Left forelimb (tissue), 1 donor: ENCODE measurements around the gene POM121C.
"Not testable (repeated sequence)": the region's sequence is repeated elsewhere in the genome, so short reads cannot be mapped to it uniquely, and the experiment has no call there.

Experiments
- DNase-seq: peaks from one replicate; pipeline ENCODE4 v3.0.0-alpha.2; 2018; ENCODE audit warnings: low spot score

POM121C gene

GRCh38 chr7:75423481-75423880, 62.6 kb downstream of the POM121C start:
- DNase-seq, result not testable (repeated sequence)

- not testable (repeated sequence) for DNase-seq
Measured at GRCh38 chr7:75421798-75422710, 64.0 kb downstream of the POM121C start.

- not testable (repeated sequence) for DNase-seq
Measured at GRCh38 chr7:75420152-75420551, 65.9 kb downstream of the POM121C start.

- DNase-seq, result not testable (repeated sequence)
Measured at GRCh38 chr7:75419693-75420092, 66.4 kb downstream of the POM121C start.

- DNase-seq, result not testable (repeated sequence)
Measured at GRCh38 chr7:75419210-75419609, 66.9 kb downstream of the POM121C start.

- not testable (repeated sequence) for DNase-seq
Measured at GRCh38 chr7:75418292-75418858, 67.7 kb downstream of the POM121C start.

GRCh38 chr7:75416787-75417186, 69.3 kb downstream of the POM121C start:
- DNase-seq, result not testable (repeated sequence)

GRCh38 chr7:75415829-75416373, 70.2 kb downstream of the POM121C start:
- DNase-seq, result not testable (repeated sequence)

GRCh38 chr7:75415428-75415817, 70.7 kb downstream of the POM121C start:
- not testable (repeated sequence) for DNase-seq

- DNase-seq, result not testable (repeated sequence)
Measured at GRCh38 chr7:75414708-75415427, 71.2 kb downstream of the POM121C start.

- DNase-seq, result not testable (repeated sequence)
Measured at GRCh38 chr7:75414204-75414603, 71.9 kb downstream of the POM121C start.

- DNase-seq, result not testable (repeated sequence)
Measured at GRCh38 chr7:75410823-75411173, 75.3 kb downstream of the POM121C start.

GRCh38 chr7:75409880-75410822, 75.9 kb downstream of the POM121C start:
- not testable (repeated sequence) for DNase-seq

GRCh38 chr7:75404663-75405062, 81.4 kb downstream of the POM121C start:
- DNase-seq, result not testable (repeated sequence)

- DNase-seq, result not testable (repeated sequence)
Measured at GRCh38 chr7:75403455-75404443, 82.3 kb downstream of the POM121C start.

- DNase-seq, result not testable (repeated sequence)
Measured at GRCh38 chr7:75400575-75400974, 85.5 kb downstream of the POM121C start.

GRCh38 chr7:75398771-75399700, 87.1 kb downstream of the POM121C start:
- not testable (repeated sequence) for DNase-seq

GRCh38 chr7:75397865-75398264, 88.2 kb downstream of the POM121C start:
- DNase-seq, result not testable (repeated sequence)

GRCh38 chr7:75395329-75395728, 90.8 kb downstream of the POM121C start, which contains the start of gene TRIM73:
TSS of gene TRIM73 (plus strand) at chr7:75395629. CDS start at chr7:75398934, 3,305 bp downstream.
- not testable (repeated sequence) for DNase-seq
